ENCODE data around the gene AQP6.

AQP6 gene

DNA sequence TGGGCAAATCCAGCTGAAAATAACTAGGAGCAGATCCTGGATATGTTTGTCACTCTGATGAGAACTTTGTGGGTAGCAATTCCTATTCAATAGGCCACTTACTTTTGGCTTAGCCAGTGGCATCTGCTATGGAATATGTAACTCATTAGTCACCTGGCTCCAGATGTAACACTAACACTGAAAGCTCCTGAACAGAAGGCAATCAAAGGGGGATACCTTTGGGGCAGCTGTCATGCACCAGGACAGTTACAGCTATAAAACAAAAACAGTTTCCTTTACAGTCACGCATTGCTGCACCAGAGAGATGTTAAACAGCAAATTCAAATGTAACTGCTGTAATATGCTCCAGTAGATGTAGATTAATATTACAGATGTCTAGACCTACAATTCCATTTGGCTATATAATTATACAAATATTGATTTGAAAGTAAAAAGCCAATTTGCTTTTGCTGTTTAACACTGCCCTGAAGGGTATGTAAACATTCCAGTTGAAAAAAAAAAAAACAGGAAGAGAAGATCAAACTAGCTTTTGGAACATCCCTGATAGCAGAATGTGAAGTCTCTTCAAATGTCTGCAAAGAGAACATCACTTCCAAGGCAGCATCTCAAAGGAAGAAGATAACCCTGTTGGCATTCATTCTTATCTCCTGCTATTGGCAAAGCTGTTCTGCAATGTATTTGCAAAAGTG is 34.2 kb downstream of the AQP6 start:
- DNase-seq = no peak

- DNase-seq = no peak
Measured at GRCh38 chr12:50013361-50014147, 40.8 kb downstream of the AQP6 start.

DNA sequence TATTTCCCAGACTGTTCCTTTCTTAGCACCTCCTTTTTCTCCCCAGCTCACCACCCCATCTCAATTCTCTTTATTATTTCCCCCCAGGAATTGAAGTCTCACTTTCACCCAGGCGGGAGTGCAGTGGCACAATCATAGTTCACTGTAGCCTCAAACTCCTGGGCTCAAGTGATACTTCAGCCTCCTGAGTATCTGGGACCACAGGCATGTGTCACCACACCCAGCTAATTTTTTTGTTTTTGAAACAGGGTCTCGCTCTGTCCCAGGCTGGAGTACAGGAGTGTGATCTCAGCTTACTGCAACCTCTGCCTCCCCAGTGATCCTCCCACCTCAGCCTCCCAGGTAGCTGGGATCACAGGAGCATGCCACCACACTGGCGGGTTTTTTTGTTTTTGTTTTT is 41.6 kb downstream of the AQP6 start:
- DNase-seq = no peak

GRCh38 chr12:50016501-50017475 is 44.0 kb downstream of the AQP6 start:
- no peak for DNase-seq

DNA sequence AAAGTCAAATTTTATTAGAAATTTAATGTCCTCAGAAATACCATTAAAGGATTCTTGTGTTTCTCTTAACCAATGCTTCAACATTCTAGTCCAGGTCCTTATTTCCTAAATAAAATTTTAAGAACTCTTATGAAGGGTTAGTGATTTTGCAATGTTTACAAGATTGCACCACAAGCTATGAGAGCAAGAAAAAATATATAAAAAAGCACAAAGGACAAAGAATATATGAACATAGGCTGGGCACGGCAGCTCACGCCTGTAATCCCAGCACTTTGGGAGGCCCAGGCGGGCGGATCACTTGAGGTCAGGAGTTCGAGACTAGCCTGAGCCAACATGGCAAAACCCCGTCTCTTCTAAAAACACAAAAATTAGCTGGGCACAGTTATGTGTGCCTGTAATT is 44.9 kb downstream of the AQP6 start:
- DNase-seq = no peak

- no peak for DNase-seq
Measured at GRCh38 chr12:50018154-50018553, 45.4 kb downstream of the AQP6 start.

- no peak for DNase-seq
Measured at GRCh38 chr12:50018968-50019367, 46.2 kb downstream of the AQP6 start.

DNA sequence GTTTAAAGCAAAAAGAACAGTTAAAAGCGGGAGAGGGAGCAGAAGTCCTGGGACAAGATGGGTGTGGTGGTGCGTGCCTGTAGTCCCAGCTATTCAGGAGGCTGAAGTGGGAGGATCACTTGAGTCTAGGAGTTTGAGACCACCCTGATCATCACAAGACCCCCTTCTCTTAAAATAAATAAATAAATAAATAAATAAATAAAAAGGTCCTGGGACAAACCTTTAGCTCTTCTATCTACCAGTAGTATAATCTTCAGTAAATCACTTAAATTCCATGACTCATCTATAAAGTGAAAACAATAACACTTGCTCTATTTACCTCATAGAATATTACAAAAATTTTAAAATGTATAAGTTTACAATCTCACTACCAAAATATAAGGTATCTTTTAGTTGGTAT is 46.8 kb downstream of the AQP6 start:
- DNase-seq = no peak

DNA sequence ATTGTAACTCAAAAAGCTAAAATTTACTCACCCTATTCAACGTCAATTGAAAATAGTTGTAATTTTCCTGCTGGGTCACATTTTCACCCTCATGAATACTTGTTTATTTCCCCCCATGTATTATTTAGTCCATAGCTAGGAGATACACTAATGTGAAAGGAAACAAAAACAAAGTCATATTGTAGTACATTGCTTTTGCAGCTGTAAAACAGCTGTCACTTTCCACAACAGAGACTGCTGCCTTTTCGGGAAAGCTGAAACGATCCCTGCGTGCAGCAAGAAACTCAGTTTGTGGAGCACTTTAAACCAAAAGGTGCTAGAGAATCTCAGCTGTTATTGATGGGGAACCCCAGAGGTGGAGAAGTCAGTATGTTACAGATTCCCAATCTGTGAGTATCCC is 48.3 kb downstream of the AQP6 start:
- DNase-seq = no peak

DNA sequence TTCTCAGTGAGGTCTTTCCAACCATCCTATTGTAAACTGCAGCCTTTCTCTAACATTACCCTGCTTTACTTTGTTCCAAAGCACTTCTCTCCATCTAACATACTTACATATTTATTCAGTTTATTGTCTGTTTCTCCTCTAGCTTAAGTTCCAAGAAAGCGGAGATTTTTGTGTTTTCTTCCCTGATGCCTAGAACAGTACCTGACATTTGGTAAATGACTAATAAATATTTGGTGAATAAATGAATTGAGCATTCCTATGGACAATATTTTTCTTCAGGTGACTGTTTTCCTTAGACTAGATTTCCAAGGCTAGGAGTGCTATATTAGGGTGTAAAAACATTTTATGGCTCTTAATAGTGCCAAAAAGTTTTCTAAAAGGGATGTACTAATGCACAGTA is 50.2 kb downstream of the AQP6 start:
- no peak for DNase-seq

DNA sequence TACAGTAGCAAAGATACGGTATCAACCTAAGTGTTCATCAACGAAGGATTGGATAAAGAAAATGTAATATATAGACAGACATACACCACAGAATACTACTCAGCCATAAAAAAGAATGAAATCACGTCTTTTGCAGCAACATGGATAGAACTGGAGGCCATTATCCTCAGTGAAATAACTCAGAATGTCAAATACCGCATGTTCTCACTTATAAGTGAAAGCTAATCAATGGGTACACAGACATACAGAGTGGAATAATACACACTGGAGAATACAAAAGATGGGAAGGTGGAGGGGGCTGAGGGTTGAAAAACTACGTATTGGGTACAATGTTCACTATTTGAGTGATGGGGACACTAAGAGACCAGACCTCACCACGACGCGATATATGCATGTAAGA is 51.5 kb downstream of the AQP6 start:
- DNase-seq = no peak

DNA sequence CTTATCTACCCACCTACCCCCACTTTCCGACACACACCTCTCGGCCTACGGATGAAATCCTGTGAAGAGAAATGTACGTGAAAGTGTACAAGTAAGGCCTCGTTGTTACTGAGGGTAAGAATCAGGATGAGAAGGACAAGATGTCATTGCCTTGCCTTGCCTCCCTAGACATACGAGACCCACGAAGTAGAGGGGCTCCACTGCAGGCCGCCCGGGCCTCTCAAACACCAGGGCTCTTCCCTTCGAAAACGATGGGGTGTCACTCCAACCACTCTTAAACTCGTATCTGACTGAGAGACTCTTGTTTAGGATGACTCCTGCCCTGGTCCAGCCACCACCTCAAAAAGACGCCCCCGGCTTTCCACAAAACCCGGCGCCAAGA is 52.0 kb downstream of the AQP6 start:
- DNase-seq = no peak

DNA sequence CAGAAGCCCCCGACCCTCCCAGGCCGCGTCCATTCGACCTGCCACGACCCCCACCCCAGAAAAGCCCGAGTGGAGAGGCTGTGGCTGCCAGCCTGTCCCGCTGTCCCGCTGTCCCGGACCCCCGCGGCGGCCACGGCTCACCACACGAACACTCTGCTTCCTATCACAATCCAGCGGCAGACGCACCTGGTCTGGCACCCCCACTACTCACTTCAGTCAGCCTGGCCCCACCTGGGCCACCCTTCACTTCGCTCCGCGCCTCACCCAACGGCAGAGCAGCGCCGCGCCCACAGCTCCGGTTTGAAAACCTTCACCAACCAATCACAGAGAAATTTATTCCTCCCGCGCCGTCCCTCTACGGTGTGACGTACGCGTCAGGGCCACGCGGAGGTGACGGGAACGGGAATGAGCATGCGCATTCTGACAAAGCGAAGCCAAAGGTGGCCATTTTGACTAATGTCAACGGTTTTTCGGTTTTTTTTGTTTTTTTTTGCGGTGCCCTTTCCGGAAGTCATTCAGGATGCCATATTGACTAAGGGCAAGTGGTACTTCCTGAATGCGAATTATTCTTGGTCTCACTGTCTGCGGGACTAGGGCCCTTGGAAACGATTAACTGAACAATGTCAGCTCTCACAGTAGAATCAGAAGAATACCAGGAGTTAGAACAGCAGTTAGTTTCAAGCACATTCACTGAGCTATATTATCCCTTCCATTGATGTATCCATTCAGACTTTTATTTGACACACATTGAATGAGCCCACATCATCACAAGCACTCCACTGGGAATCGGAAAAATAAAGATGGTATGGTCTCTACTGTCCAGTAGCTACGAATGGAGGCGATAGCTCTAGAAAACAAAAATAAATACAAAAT is 52.7 kb downstream of the AQP6 start, which contains the start of gene RACGAP1:
TSS of gene RACGAP1 (minus strand) at position 308 of the 873 bp plus-strand sequence. CDS start 8,779 bp downstream, outside the sequence.
- DNase-seq = peak; percentile 98

GRCh38 chr12:50026691-50027090 is 53.9 kb downstream of the AQP6 start:
- no peak for DNase-seq
